RWPE2 (cell line): ENCODE results near the gene CENPM.

Source experiments
- ATAC-seq: fragments of 200-7000 bp; cut with Tn5 transposase; 3 replicates; pipeline ENCODE4 v1.9.1; 2021; ENCODE audit warnings: low read depth
- DNase-seq: peaks from one replicate; pipeline ENCODE4 v3.0.0-alpha.2; 2020; ENCODE audit warnings: low spot score
- H3K27ac ChIP-seq: fragments of 450-650 bp; 2 replicates; pipeline ENCODE4 v1.5.1; 2017; ENCODE audit warnings: mild to moderate bottlenecking; ENCODE audit not compliant: poor library complexity, severe bottlenecking
- H3K27me3 ChIP-seq: fragments of 250-450 bp; sonication (Bioruptor Pico); 2 replicates; pipeline ENCODE4 v1.5.1; 2021; ENCODE audit warnings: mild to moderate bottlenecking, moderate library complexity; ENCODE audit not compliant: insufficient read depth, poor library complexity, severe bottlenecking
- H3K36me3 ChIP-seq: fragments of 250-450 bp; sonication (Bioruptor Pico); 2 replicates; pipeline ENCODE4 v1.5.1; 2020; ENCODE audit warnings: low read depth, mild to moderate bottlenecking, moderate library complexity
- H3K4me1 ChIP-seq: fragments of 250-450 bp; sonication (Bioruptor Pico); 2 replicates; pipeline ENCODE4 v1.5.1; 2021; ENCODE audit warnings: mild to moderate bottlenecking, moderate library complexity; ENCODE audit not compliant: insufficient read depth, poor library complexity, severe bottlenecking
- H3K4me3 ChIP-seq: fragments of 250-450 bp; sonication (Bioruptor Pico); 2 replicates; pipeline ENCODE4 v1.5.1; 2021; ENCODE audit warnings: mild to moderate bottlenecking, moderate library complexity; ENCODE audit not compliant: severe bottlenecking
- H3K9me3 ChIP-seq: fragments of 250-450 bp; sonication (Bioruptor Pico); 2 replicates; pipeline ENCODE4 v1.5.1; 2021; ENCODE audit warnings: mild to moderate bottlenecking, moderate library complexity; ENCODE audit not compliant: severe bottlenecking
- CTCF ChIP-seq: fragments of 450-650 bp; IDR thresholded peaks from one replicate; pipeline ENCODE4 v1.5.1; 2017; ENCODE audit warnings: mild to moderate bottlenecking, moderate library complexity; ENCODE audit not compliant: poor library complexity, severe bottlenecking

Gene CENPM

DNA sequence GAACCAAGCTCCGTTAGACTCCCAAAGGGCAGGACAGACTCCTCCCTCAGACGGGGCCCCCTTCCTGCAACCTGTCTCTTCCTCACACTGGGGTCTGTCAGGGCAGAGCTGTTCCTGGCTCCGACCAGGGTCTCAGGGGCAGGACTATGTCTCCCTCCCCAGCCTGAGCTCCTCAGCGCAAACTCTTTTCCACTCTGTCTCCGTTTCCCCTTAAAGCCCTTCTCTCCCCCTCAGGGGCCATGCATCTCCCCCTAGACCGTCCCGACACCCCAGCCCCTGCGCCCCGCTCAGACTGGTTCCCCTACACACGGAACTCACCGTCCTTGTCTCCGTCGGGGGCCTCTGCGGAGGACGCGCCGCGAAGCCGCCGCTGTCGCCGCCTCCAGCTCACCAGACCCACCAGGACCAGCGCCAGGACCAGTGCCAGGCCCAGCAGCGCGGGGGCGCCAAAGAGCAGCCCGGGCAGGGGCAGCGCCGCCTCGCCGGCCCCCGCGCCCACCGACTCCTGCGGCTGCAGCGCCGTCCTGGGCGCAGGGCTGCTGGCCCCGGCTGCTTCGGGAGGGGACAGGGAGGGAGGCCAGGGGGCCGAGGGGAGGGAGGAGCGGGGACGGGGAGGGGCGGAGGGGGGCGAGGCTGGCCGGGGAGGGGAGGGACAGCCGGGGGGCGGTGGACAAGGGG is 21.0 kb downstream of the CENPM start:
- no peaks in the 10 kb centered on the region for H3K9me3 ChIP-seq
- DNase-seq (no peak), ATAC-seq (peak; percentile 32; the same call in 1 of the 3 replicates)
- H3K36me3 ChIP-seq, result no peaks in the 10 kb centered on the region
- H3K27me3 ChIP-seq, result peaks cover 14% of the 10 kb centered on the region
- TF ChIP-seq CTCF, result peak; percentile 82
- H3K4me1 ChIP-seq, result no peaks in the 10 kb centered on the region
- H3K4me3 ChIP-seq, result peak overlapping the region; percentile 5
- no peak overlapping the region for H3K27ac ChIP-seq

GRCh38 chr22:41923595-41924276 is 23.2 kb downstream of the CENPM start:
- no peak for TF ChIP-seq CTCF
- no peaks in the 10 kb centered on the region for H3K9me3 ChIP-seq
- ATAC-seq (no peak), DNase-seq (no peak)
- no peak overlapping the region for H3K27ac ChIP-seq
- H3K4me3 ChIP-seq, result no peak overlapping the region
- peaks cover 14% of the 10 kb centered on the region for H3K27me3 ChIP-seq
- no peaks in the 10 kb centered on the region for H3K4me1 ChIP-seq
- H3K36me3 ChIP-seq, result no peaks in the 10 kb centered on the region

DNA sequence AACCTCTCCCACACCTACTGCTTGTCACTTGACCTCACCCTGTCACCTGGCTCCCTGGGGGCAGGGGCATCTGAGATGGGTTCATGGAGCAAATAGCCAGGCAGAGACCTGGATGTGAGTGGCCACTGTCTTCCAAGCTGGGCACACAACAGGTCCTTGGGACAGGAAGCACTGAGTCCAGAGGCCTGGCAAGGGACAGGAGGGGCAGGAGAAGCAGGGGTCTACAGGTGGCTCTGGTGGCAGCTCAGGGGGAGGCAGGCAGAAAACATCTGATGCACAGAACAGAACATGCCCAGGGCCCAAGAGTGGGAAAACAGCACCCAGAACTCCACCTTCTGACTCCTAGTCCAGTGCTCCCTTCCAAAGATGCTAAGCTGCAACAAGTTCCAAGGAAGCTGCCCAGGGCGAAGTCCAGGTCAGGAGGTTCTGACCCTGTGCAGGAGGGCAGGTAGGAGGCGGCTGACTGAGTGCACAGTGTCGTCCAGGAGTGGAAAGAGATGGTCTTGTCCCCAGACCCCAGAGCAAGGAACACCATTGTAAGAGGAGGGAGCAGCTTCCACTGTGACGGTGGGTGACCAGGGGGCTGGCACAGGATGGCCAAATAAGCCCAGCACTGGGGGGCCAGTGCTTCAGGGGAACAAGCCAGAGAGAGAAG is 23.9 kb downstream of the CENPM start:
- no peak overlapping the region for H3K27ac ChIP-seq
- no peaks in the 10 kb centered on the region for H3K9me3 ChIP-seq
- DNase-seq (no peak), ATAC-seq (no peak)
- no peaks in the 10 kb centered on the region for H3K36me3 ChIP-seq
- TF ChIP-seq CTCF, result no peak
- H3K4me3 ChIP-seq, result no peak overlapping the region
- H3K27me3 ChIP-seq, result peaks cover 14% of the 10 kb centered on the region
- peaks cover 2% of the 10 kb centered on the region for H3K4me1 ChIP-seq

- H3K9me3 ChIP-seq, result no peaks in the 10 kb centered on the region
- DNase-seq, result no peak
- H3K4me1 ChIP-seq, result peaks cover 6% of the 10 kb centered on the region
- peaks cover 14% of the 10 kb centered on the region for H3K27me3 ChIP-seq
- no peak overlapping the region for H3K4me3 ChIP-seq
- ATAC-seq, result no peak
- H3K27ac ChIP-seq, result no peak overlapping the region
- H3K36me3 ChIP-seq, result no peaks in the 10 kb centered on the region
- no peak for TF ChIP-seq CTCF
These were observed 24.6 kb downstream of the CENPM start for GRCh38 chr22:41922328-41922727.
